ENCODE results near the gene GMDS. TPM values are rescaled to one million over a fixed set of nuclear protein-coding genes. Genes with fewer than 3 reads are reported as not detected.

Gene GMDS
- total RNA-seq, 1 experiment from 2014 or later = 27.6 TPM

DNA sequence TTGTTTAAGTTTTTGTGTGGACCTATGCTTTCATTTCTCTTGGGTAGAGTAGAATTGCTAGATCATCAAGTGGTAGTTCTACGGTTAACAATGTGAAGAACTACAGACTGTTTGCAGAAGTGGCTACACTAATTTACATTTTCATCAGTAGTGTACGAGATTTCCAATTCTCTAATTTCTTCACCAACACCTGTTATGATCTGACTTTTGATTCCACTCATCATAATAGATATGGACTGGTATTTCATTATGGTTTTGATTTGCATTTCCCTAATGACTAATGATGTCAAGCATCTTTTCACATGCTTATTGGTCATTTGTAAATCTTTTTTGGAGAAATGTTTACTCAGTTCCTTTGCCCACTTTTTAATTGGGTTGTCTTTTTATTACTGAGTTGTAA is 244.4 kb downstream of the GMDS start:
- Histone ChIP-seq H2BK5ac (ENCODE audit: insufficient read length, low read length) (no peak overlapping the region), H3K23ac (ENCODE audit: insufficient read length, low read depth, low read length) (no peak overlapping the region), H4K20me1 (ENCODE audit: control insufficient read depth, insufficient read depth, insufficient read length) (no peaks in the 10 kb centered on the region), H3K14ac (ENCODE audit: insufficient read depth, low read length) (no peak overlapping the region), H3K4me1 (ENCODE audit: insufficient read depth, low read length) (no peaks in the 10 kb centered on the region), H3K27me3 (ENCODE audit: insufficient read depth, low read length) (no peaks in the 10 kb centered on the region), H2BK15ac (ENCODE audit: low read depth, low read length) (no peak overlapping the region), H3K18ac (ENCODE audit: insufficient read length, low read depth, low read length) (no peak overlapping the region), H3K9me3 (ENCODE audit: control insufficient read depth, low read depth, low read length) (no peaks in the 10 kb centered on the region), H2BK120ac (ENCODE audit: low read depth, low read length, poor library complexity, severe bottlenecking) (no peak overlapping the region), H3K4me2 (ENCODE audit: insufficient read depth, insufficient read length, low read length) (no peak overlapping the region), H2AK5ac (ENCODE audit: insufficient read length, low read length) (no peak overlapping the region), H3T11ph (ENCODE audit: low read length) (no peak overlapping the region), H4K5ac (ENCODE audit: insufficient read length, low read depth, low read length) (no peak overlapping the region), H4K8ac (replicated peaks; ENCODE audit: insufficient read length, low read depth, low read length) (no peak overlapping the region), H3K9ac (ENCODE audit: extremely low read depth, insufficient read length, low read length) (no peak overlapping the region), H2BK20ac (ENCODE audit: low read depth, low read length, poor library complexity, severe bottlenecking) (no peak overlapping the region), H3K23me2 (ENCODE audit: insufficient read length, low read depth, low read length, poor library complexity, severe bottlenecking) (no peaks in the 10 kb centered on the region), H3K56ac (ENCODE audit: insufficient read length, low read depth, low read length) (no peak overlapping the region), H3K4ac (ENCODE audit: low read depth, low read length) (no peak overlapping the region), H4K91ac (ENCODE audit: insufficient read length, low read depth, low read length) (no peak overlapping the region), H3K79me2 (ENCODE audit: insufficient read depth, low read length) (no peaks in the 10 kb centered on the region), H3K79me1 (ENCODE audit: insufficient read depth, low read depth, low read length, poor library complexity, severe bottlenecking) (no peaks in the 10 kb centered on the region), H3K27ac (ENCODE audit: insufficient read length, low read depth, low read length) (no peak overlapping the region), H2AFZ (ENCODE audit: low read length) (no peak overlapping the region), H2BK12ac (ENCODE audit: insufficient read length, low read depth, low read length) (no peak overlapping the region)
- no peaks in the 10 kb centered on the region for H3K36me3 Mint-ChIP-seq (ENCODE audit: insufficient read depth in 1 of 3, low read depth in 3 of 3)
- no peaks in the 10 kb centered on the region for H3K27me3 Mint-ChIP-seq (ENCODE audit: low read depth)
- no peak for DNase-seq
- no peaks in the 10 kb centered on the region for H3K9me3 Mint-ChIP-seq
- no peak overlapping the region for H3K4me3 Mint-ChIP-seq
- H3K27ac Mint-ChIP-seq = no peak overlapping the region
- no peak for TF ChIP-seq CTCF (conservative IDR thresholded peaks at IDR 0.05)
- no CpG with 5 or more reads among the region's 2 CpGs for WGBS (ENCODE audit: extremely low coverage, insufficient read length, low lambda C conversion rate)
- H3K4me1 Mint-ChIP-seq = no peaks in the 10 kb centered on the region
